IMR-90 (cell line): ENCODE data around the gene RGL1. TPM values are rescaled to one million over a fixed set of nuclear protein-coding genes. Genes with fewer than 3 reads are reported as not detected.

ENCODE experiments used
- ATAC-seq: fragments of 200-7000 bp; cut with Tn5 transposase; 2 replicates; pipeline ENCODE4 v1.9.1; 2020; ENCODE audit warnings: low read depth, mild to moderate bottlenecking, moderate library complexity
- BruUV-seq: library from RNA; stranded (reverse); fragments of 400-500 nt; replicated peaks from 2 replicates; lab custom pipeline; 2021; lab: Mats Ljungman, UMichigan
- CTCF ChIA-PET: fragments of 300-600 bp; formaldehyde crosslinking; extraction: SDS; loops from one replicate; lab custom pipeline; 2021; ENCODE audit warnings: antibody characterized with exemption; lab: Yijun Ruan, JAX
- POLR2A ChIA-PET: fragments of 300-600 bp; sonication (Branson Sonifier 250); formaldehyde crosslinking; loops from one replicate; lab custom pipeline; 2022; ENCODE audit warnings: antibody characterized with exemption; ENCODE audit not compliant: unreplicated experiment; lab: Charles Lee
- DNase-seq: peaks from one replicate; pipeline ENCODE4 v3.0.0; 2013
- H2AFZ ChIP-seq: replicated peaks from 2 replicates; pipeline ENCODE3; 2013; ENCODE audit warnings: low read length, mild to moderate bottlenecking; ENCODE audit not compliant: poor library complexity
- H2AK5ac ChIP-seq: 2 replicates; pipeline ENCODE4 v1.6.1; 2013; ENCODE audit warnings: low read depth, low read length, inconsistent platforms
- H2AK9ac ChIP-seq: replicated peaks from 2 replicates; pipeline ENCODE3; 2013; ENCODE audit warnings: mild to moderate bottlenecking, low read depth, low read length, moderate library complexity; ENCODE audit not compliant: poor library complexity
- H2BK120ac ChIP-seq: 2 replicates; pipeline ENCODE4 v1.6.1; 2013; ENCODE audit warnings: low read depth, low read length, inconsistent platforms
- H2BK15ac ChIP-seq: 3 replicates; pipeline ENCODE4 v1.6.1; 2013; ENCODE audit warnings: low read depth, low read length, inconsistent platforms
- H2BK20ac ChIP-seq: 2 replicates; pipeline ENCODE4 v1.6.1; 2013; ENCODE audit warnings: low read depth, mild to moderate bottlenecking, inconsistent platforms, low read length, moderate library complexity
- H2BK5ac ChIP-seq: 2 replicates; pipeline ENCODE4 v1.6.1; 2013; ENCODE audit warnings: mild to moderate bottlenecking, low read depth, low read length, inconsistent platforms; ENCODE audit not compliant: poor library complexity, severe bottlenecking
- H3K14ac ChIP-seq: replicated peaks from 2 replicates; pipeline ENCODE4 v1.6.1; 2013; ENCODE audit warnings: low read depth, low read length, inconsistent platforms
- H3K18ac ChIP-seq: 2 replicates; pipeline ENCODE4 v1.6.1; 2013; ENCODE audit warnings: low read depth, low read length, control low read depth
- H3K23ac ChIP-seq: 2 replicates; pipeline ENCODE4 v1.6.1; 2013; ENCODE audit warnings: low read depth, low read length, inconsistent platforms
- H3K27ac ChIP-seq: 2 replicates; pipeline ENCODE4 v1.5.1; 2013; ENCODE audit warnings: mild to moderate bottlenecking, control low read depth, low read length; ENCODE audit not compliant: insufficient read depth
- H3K27me3 ChIP-seq: 2 replicates; pipeline ENCODE4 v1.6.1; 2013; ENCODE audit warnings: low read length; ENCODE audit not compliant: control insufficient read depth, insufficient read depth
- H3K36me3 ChIP-seq: 2 replicates; pipeline ENCODE4 v1.6.1; 2013; ENCODE audit warnings: low read length, mixed read lengths; ENCODE audit not compliant: control insufficient read depth, insufficient read depth
- H3K4ac ChIP-seq: 2 replicates; pipeline ENCODE4 v1.6.1; 2013; ENCODE audit warnings: low read depth, low read length, inconsistent platforms
- H3K4me1 ChIP-seq: 2 replicates; pipeline ENCODE4 v1.6.1; 2013; ENCODE audit warnings: low read length, mixed read lengths; ENCODE audit not compliant: control insufficient read depth, insufficient read depth
- H3K4me2 ChIP-seq: 2 replicates; pipeline ENCODE4 v1.6.1; 2013; ENCODE audit warnings: low read depth, mild to moderate bottlenecking, control low read depth, low read length, moderate library complexity
- H3K4me3 ChIP-seq: 2 replicates; pipeline ENCODE4 v1.5.1; 2013; ENCODE audit warnings: low read depth, mild to moderate bottlenecking, control low read depth, low read length, moderate library complexity; ENCODE audit not compliant: insufficient read depth
- H3K56ac ChIP-seq: 2 replicates; pipeline ENCODE4 v1.6.1; 2013; ENCODE audit warnings: low read length, inconsistent platforms; ENCODE audit not compliant: insufficient read depth; ENCODE audit errors: extremely low read depth
- H3K79me1 ChIP-seq, 2 experiments: 2 replicates each; pipeline ENCODE4 v1.6.1; 2013; ENCODE audit warnings: low read length in 2 of 2, inconsistent platforms in 1 of 2, low read depth in 1 of 2
- H3K9ac ChIP-seq: 2 replicates; pipeline ENCODE4 v1.6.1; 2013; ENCODE audit warnings: low read depth, low read length, control low read depth
- H3K9me1 ChIP-seq: 2 replicates; pipeline ENCODE4 v1.6.1; 2013; ENCODE audit warnings: low read length, inconsistent platforms; ENCODE audit not compliant: insufficient read depth
- H3K9me3 ChIP-seq: 2 replicates; pipeline ENCODE4 v1.6.1; 2013; ENCODE audit warnings: low read length; ENCODE audit not compliant: control insufficient read depth, insufficient read depth
- H4K20me1 ChIP-seq: 2 replicates; pipeline ENCODE4 v1.6.1; 2013; ENCODE audit warnings: low read length, inconsistent platforms; ENCODE audit not compliant: insufficient read depth
- H4K5ac ChIP-seq: 2 replicates; pipeline ENCODE4 v1.6.1; 2013; ENCODE audit warnings: mild to moderate bottlenecking, low read depth, low read length, control low read depth
- H4K8ac ChIP-seq, 2 experiments: 2 replicates each; pipeline ENCODE4 v1.6.1; 2013; ENCODE audit warnings: low read depth in 2 of 2, low read length in 2 of 2, control low read depth in 1 of 2, inconsistent platforms in 1 of 2
- H4K91ac ChIP-seq: 2 replicates; pipeline ENCODE4 v1.6.1; 2013; ENCODE audit warnings: low read depth, low read length, inconsistent platforms; ENCODE audit not compliant: insufficient read depth
- MAFK ChIP-seq: IDR thresholded peaks from 2 replicates; pipeline ENCODE4 v1.6.1; 2012; ENCODE audit warnings: low read depth, low read length, improper control_type of control experiment
- RFX5 ChIP-seq: IDR thresholded peaks from 2 replicates; pipeline ENCODE4 v1.8.0; 2012; ENCODE audit warnings: low read depth, mild to moderate bottlenecking, low read length, moderate library complexity
- WGBS, 2 experiments: methylation state at CpG; one replicate each; pipeline versions ENCODE4 v1.1.5 to v1.1.7; 2013; ENCODE audit warnings: missing lambda C conversion rate in 2 of 2; ENCODE audit not compliant: insufficient read length in 1 of 2; ENCODE audit errors: extremely low coverage in 2 of 2; 5-methylcytosine and 5-hydroxymethylcytosine counted together
- dilution Hi-C: fragments of 300-500 bp; cut with HindIII; formaldehyde crosslinking; loops from one replicate; pipeline ENCODE4 v1.14.3; 2018; ENCODE audit warnings: low sequenced_read_pairs; ENCODE audit not compliant: unreplicated experiment
- in situ Hi-C: fragments of 300-500 bp; cut with MboI; formaldehyde crosslinking; loops from 3 replicates; pipeline ENCODE4 v1.14.3; 2019; ENCODE audit warnings: low sequenced_read_pairs, inconsistent platforms, mixed read lengths
- intact Hi-C: fragments of 100-400 bp; cut with micrococcal nuclease; formaldehyde crosslinking; loops from 2 replicates; pipeline ENCODE4 v1.10.0; 2022
- polyA plus RNA-seq, 3 experiments: library from polyadenylated mRNA; depleted of rRNA; stranded (reverse); fragments of >200 nt; gene quantifications; 2 replicates each; pipeline ENCODE4 v1.2.3, GENCODE V29; 2012; ENCODE audit warnings: low replicate concordance in 1 of 3
- total RNA-seq: library from RNA; depleted of rRNA; stranded (reverse); fragments of >200 nt; gene quantifications from 2 replicates; pipeline ENCODE4 v1.2.3, GENCODE V29; 2012

RGL1 gene
- total and polyA plus RNA-seq, 2 of the 4 experiments (the other 2 are of a cell fraction): 4.7 to 7.5 TPM

DNA sequence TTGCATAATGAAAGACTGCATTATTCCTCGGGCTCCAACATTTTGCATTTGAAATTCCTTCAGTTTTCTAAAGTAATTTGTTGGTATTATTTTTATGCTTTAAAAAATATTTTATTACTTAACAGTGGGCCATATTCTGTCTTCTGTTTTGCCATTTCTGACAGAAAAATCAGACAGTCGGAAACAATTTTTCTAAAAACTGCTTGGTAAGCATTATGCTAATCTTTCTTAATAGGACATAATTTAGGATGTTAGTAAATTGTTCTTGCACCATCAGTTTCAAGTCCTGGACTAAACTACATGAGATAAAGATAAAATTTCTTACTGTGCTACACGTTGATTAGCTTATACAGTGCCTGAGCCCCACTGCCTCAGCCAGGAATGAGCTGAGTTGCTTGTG, 11.2 kb downstream of the RGL1 start:
- ChIA-PET CTCF (no interaction called here), POLR2A (interaction anchor here (0.5 kb wide), 1 partner anchor 95 kb away, joined by 3 read pairs; no protein-coding TSS in a partner anchor)
- no peak overlapping the region for H2BK15ac ChIP-seq
- no peak overlapping the region for H3K56ac ChIP-seq
- H3K4ac ChIP-seq: no peak overlapping the region
- peaks cover 10% of the 10 kb centered on the region for H3K4me1 ChIP-seq
- H3K36me3 ChIP-seq: no peaks in the 10 kb centered on the region
- H2BK5ac ChIP-seq: no peak overlapping the region
- no peak overlapping the region for H2BK120ac ChIP-seq
- H3K4me2 ChIP-seq: no peak overlapping the region
- no peak overlapping the region for H2AK9ac ChIP-seq
- no CpG with 5 or more reads among the region's 3 CpGs for WGBS, 2 experiments
- in situ Hi-C loops: no loop called here
- H4K8ac ChIP-seq: no peak overlapping the region
- no peak overlapping the region for H2AK5ac ChIP-seq
- no peak overlapping the region for H3K9ac ChIP-seq
- peaks cover 11% of the 10 kb centered on the region for H3K9me1 ChIP-seq
- no peak for ATAC-seq
- H3K18ac ChIP-seq: no peak overlapping the region
- H2AFZ ChIP-seq: no peak overlapping the region
- TF ChIP-seq RFX5: no peak
- TF ChIP-seq MAFK: peak; percentile 92
- no peaks in the 10 kb centered on the region for H4K20me1 ChIP-seq
- no peaks in the 10 kb centered on the region for H3K9me3 ChIP-seq
- no peak overlapping the region for H2BK20ac ChIP-seq
- no peak overlapping the region for H3K14ac ChIP-seq
- no peak overlapping the region for H3K23ac ChIP-seq
- no TSS peak for BruUV-seq
- no peak overlapping the region for H4K5ac ChIP-seq
- H3K4me3 ChIP-seq: no peak overlapping the region
- dilution Hi-C loops: no loop called here
- H4K91ac ChIP-seq: no peak overlapping the region
- no peaks in the 10 kb centered on the region for H3K27me3 ChIP-seq
- intact Hi-C loops: no loop called here
- DNase-seq: no peak
- H3K79me1 ChIP-seq: peaks cover 3 to 30% of the 10 kb centered on the region in 2 experiments
- H3K27ac ChIP-seq: no peak overlapping the region
